ENCODE measurements around the gene MYO7B. TPM values are rescaled to one million over a fixed set of nuclear protein-coding genes. Genes with fewer than 3 reads are reported as not detected.

MYO7B gene
- total and polyA plus RNA-seq, 2 experiments from 2014 or later: 17.6 to 20.1 TPM

- 95% methylated on average over 9 of the region's 9 CpGs for WGBS (ENCODE audit: low lambda C conversion rate, missing lambda C conversion rate)
- H3K36me3 ChIP-seq (replicated peaks; ENCODE audit: insufficient read depth, low read depth): no peaks in the 10 kb centered on the region
- H3K27ac ChIP-seq: no peak overlapping the region
These were observed 98.1 kb downstream of the MYO7B start for GRCh38 chr2:127633556-127634065.

GRCh38 chr2:127634066-127634617, 98.7 kb downstream of the MYO7B start:
- TF ChIP-seq EZH2phosphoT487 (IDR thresholded peaks at IDR 0.05; ENCODE audit: low read depth, severe bottlenecking, unreplicated experiment) (no peak), CTCF (IDR thresholded peaks at IDR 0.05; ENCODE audit: poor library complexity) (no peak), EZH2 (IDR thresholded peaks at IDR 0.05; ENCODE audit: borderline replicate concordance) (no peak)
- H3K27ac ChIP-seq: no peak overlapping the region

More at GRCh38 chr2:127633556-127634065, 98.1 kb downstream of the MYO7B start:
- no peak for DNase-seq (ENCODE audit: low spot score)
- Histone ChIP-seq H3K9me3 (ENCODE audit: low read depth) (no peaks in the 10 kb centered on the region), H3K4me2 (no peak overlapping the region), H2AFZ (no peak overlapping the region), H3K4me1 (ENCODE audit: insufficient read depth) (peaks cover 10% of the 10 kb centered on the region), H3K4me3 (no peak overlapping the region), H4K20me1 (ENCODE audit: insufficient read depth, poor library complexity, severe bottlenecking) (no peaks in the 10 kb centered on the region), H3K9me2 (replicated peaks; ENCODE audit: insufficient read depth) (no peaks in the 10 kb centered on the region), H3K79me2 (no peaks in the 10 kb centered on the region), H3K27me3 (no peaks in the 10 kb centered on the region)
- no peak for TF ChIP-seq EZH2 (IDR thresholded peaks at IDR 0.05; ENCODE audit: borderline replicate concordance)

GRCh38 chr2:127634626-127635379, 99.3 kb downstream of the MYO7B start:
- no peak for DNase-seq (ENCODE audit: low spot score)
- H4K20me1 ChIP-seq (ENCODE audit: insufficient read depth, poor library complexity, severe bottlenecking): no peaks in the 10 kb centered on the region
- WGBS (ENCODE audit: low lambda C conversion rate, missing lambda C conversion rate): 90% methylated on average over 12 of the region's 17 CpGs
- no peaks in the 10 kb centered on the region for H3K79me2 ChIP-seq
- peaks cover 10% of the 10 kb centered on the region for H3K4me1 ChIP-seq (ENCODE audit: insufficient read depth)
- H3K9me2 ChIP-seq (replicated peaks; ENCODE audit: insufficient read depth): no peaks in the 10 kb centered on the region
- no peaks in the 10 kb centered on the region for H3K27me3 ChIP-seq
- TF ChIP-seq EZH2phosphoT487 (IDR thresholded peaks at IDR 0.05; ENCODE audit: low read depth, severe bottlenecking, unreplicated experiment) (no peak), CTCF (IDR thresholded peaks at IDR 0.05; ENCODE audit: poor library complexity) (no peak), EZH2 (IDR thresholded peaks at IDR 0.05; ENCODE audit: borderline replicate concordance) (no peak)
- no peaks in the 10 kb centered on the region for H3K36me3 ChIP-seq (replicated peaks; ENCODE audit: insufficient read depth, low read depth)
- H3K27ac ChIP-seq: no peak overlapping the region
- H3K4me2 ChIP-seq: no peak overlapping the region
- no peak overlapping the region for H3K4me3 ChIP-seq
- H2AFZ ChIP-seq: no peak overlapping the region
- no peaks in the 10 kb centered on the region for H3K9me3 ChIP-seq (ENCODE audit: low read depth)

More at GRCh38 chr2:127634066-127634617, 98.7 kb downstream of the MYO7B start:
- H3K79me2 ChIP-seq: no peaks in the 10 kb centered on the region
- peaks cover 10% of the 10 kb centered on the region for H3K4me1 ChIP-seq (ENCODE audit: insufficient read depth)
- H2AFZ ChIP-seq: no peak overlapping the region
- no peaks in the 10 kb centered on the region for H3K36me3 ChIP-seq (replicated peaks; ENCODE audit: insufficient read depth, low read depth)
- no peaks in the 10 kb centered on the region for H4K20me1 ChIP-seq (ENCODE audit: insufficient read depth, poor library complexity, severe bottlenecking)
- WGBS (ENCODE audit: low lambda C conversion rate, missing lambda C conversion rate): 92% methylated on average over 11 of the region's 16 CpGs
- H3K4me3 ChIP-seq: no peak overlapping the region
- H3K4me2 ChIP-seq: no peak overlapping the region
- no peaks in the 10 kb centered on the region for H3K27me3 ChIP-seq
- H3K9me2 ChIP-seq (replicated peaks; ENCODE audit: insufficient read depth): no peaks in the 10 kb centered on the region
- H3K9me3 ChIP-seq (ENCODE audit: low read depth): no peaks in the 10 kb centered on the region
- DNase-seq (ENCODE audit: low spot score): no peak

Measured in hepatocyte (in vitro differentiated cells).